Measurements from ENCODE around the gene ZNF92. TPM values are rescaled to one million over a fixed set of nuclear protein-coding genes. Genes with fewer than 3 reads are reported as not detected.

ZNF92 gene
- 1.3 and 8.0 TPM in 2 replicates for total RNA-seq (ENCODE audit: low replicate concordance)

DNA sequence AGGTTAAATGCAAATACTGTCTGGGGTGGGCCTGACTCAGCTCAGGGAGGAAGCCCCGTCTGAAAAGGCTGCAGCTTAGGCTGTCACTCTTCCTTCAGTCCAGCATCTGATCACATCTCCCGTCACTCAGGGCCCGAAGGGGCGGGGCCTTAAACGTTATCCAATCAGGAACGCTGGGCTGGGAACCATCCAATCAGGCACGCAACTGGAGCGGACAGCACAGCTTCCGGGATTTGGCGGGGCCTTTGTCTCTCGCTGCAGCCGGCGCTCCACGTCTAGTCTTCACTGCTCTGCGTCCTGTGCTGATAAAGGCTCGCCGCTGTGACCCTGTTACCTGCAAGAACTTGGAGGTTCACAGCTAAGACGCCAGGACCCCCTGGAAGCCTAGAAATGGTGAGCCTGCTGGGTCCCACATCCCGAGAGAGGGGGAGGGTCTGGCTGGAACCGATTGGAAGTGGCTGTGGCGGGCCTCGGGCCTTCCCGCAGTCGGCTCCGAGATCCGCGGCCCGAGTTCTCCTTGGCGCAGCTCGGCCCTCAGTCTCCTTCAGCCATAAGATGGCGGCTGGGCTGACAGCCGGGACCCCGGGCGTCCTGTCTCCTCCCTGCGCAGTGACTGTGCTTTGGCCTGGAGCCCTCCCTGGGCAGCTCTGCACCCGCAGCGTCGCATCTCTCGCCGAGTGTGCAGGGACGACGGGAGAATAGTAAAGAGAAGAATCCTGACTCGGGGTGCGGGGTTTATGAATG, at the start of gene ZNF92:
Gene ZNF92, plus strand, starts transcription at position 248 of the 744 bp plus-strand sequence. Its CDS starts 143 bp downstream, at position 391.

All from smooth muscle cell of the coronary artery (primary cell).